ENCODE data around the gene ZNF837. TPM values are rescaled to one million over a fixed set of nuclear protein-coding genes. Genes with fewer than 3 reads are reported as not detected.
"Not testable (repeated sequence)": the region's sequence is repeated elsewhere in the genome, so short reads cannot be mapped to it uniquely, and the experiment has no call there.

The ZNF837 gene
- total RNA-seq, 1 experiment from 2014 or later = 4.9 TPM

GRCh38 chr19:58350001-58350861 is 30.6 kb downstream of the ZNF837 start (continued):
- TF ChIP-seq NR1H2 (CRISPR knock-in tag; IDR thresholded peaks at IDR 0.05) (no peak), TEAD1 (CRISPR knock-in tag; IDR thresholded peaks at IDR 0.05) (no peak), ZBTB21 (CRISPR knock-in tag; IDR thresholded peaks at IDR 0.05; ENCODE audit: borderline replicate concordance) (no peak), ATF1 (CRISPR knock-in tag; IDR thresholded peaks at IDR 0.05) (no peak), NFATC4 (CRISPR knock-in tag; IDR thresholded peaks at IDR 0.05) (no peak), EMX1 (CRISPR knock-in tag; IDR thresholded peaks at IDR 0.05) (no peak), JAZF1 (CRISPR knock-in tag; IDR thresholded peaks at IDR 0.05) (no peak), USF1 (CRISPR knock-in tag; IDR thresholded peaks at IDR 0.05) (no peak), MLX (CRISPR knock-in tag; IDR thresholded peaks at IDR 0.05) (no peak), ZNF281 (CRISPR knock-in tag; IDR thresholded peaks at IDR 0.05) (no peak)
- TF ChIP-seq, protein P1, sequence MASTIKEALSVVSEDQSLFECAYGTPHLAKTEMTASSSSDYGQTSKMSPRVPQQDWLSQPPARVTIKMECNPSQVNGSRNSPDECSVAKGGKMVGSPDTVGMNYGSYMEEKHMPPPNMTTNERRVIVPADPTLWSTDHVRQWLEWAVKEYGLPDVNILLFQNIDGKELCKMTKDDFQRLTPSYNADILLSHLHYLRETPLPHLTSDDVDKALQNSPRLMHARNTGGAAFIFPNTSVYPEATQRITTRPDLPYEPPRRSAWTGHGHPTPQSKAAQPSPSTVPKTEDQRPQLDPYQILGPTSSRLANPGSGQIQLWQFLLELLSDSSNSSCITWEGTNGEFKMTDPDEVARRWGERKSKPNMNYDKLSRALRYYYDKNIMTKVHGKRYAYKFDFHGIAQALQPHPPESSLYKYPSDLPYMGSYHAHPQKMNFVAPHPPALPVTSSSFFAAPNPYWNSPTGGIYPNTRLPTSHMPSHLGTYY (CRISPR knock-in tag; IDR thresholded peaks at IDR 0.05) = no peak

GRCh38 chr19:58349590-58349989 is 31.2 kb downstream of the ZNF837 start:
- no peaks in the 10 kb centered on the region for H3K36me3 Mint-ChIP-seq
- ATAC-seq (no peak), DNase-seq (ENCODE audit: low spot score) (no peak)
- CTCF ChIA-PET = interaction anchor here (1.5 kb wide), 1 partner anchor 11 kb away, joined by 6 read pairs; no protein-coding TSS in a partner anchor
- H3K4me3 Mint-ChIP-seq = no peak overlapping the region
- H3K9me3 Mint-ChIP-seq = no peaks in the 10 kb centered on the region
- H3K4me1 Mint-ChIP-seq = peaks cover 3% of the 10 kb centered on the region; the same call in 1 of the 2 replicates
- TF ChIP-seq, protein P2, sequence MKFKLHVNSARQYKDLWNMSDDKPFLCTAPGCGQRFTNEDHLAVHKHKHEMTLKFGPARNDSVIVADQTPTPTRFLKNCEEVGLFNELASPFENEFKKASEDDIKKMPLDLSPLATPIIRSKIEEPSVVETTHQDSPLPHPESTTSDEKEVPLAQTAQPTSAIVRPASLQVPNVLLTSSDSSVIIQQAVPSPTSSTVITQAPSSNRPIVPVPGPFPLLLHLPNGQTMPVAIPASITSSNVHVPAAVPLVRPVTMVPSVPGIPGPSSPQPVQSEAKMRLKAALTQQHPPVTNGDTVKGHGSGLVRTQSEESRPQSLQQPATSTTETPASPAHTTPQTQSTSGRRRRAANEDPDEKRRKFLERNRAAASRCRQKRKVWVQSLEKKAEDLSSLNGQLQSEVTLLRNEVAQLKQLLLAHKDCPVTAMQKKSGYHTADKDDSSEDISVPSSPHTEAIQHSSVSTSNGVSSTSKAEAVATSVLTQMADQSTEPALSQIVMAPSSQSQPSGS (CRISPR knock-in tag; IDR thresholded peaks at IDR 0.05; ENCODE audit: borderline replicate concordance, low read depth) = no peak
- TF ChIP-seq ZNF317 (CRISPR knock-in tag; IDR thresholded peaks at IDR 0.05; ENCODE audit: borderline replicate concordance, low read depth) = no peak
- TF ChIP-seq, protein P3, sequence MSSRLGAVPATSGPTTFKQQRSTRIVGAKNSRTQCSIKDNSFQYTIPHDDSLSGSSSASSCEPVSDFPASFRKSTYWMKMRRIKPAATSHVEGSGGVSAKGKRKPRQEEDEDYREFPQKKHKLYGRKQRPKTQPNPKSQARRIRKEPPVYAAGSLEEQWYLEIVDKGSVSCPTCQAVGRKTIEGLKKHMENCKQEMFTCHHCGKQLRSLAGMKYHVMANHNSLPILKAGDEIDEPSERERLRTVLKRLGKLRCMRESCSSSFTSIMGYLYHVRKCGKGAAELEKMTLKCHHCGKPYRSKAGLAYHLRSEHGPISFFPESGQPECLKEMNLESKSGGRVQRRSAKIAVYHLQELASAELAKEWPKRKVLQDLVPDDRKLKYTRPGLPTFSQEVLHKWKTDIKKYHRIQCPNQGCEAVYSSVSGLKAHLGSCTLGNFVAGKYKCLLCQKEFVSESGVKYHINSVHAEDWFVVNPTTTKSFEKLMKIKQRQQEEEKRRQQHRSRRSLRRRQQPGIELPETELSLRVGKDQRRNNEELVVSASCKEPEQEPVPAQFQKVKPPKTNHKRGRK (CRISPR knock-in tag; IDR thresholded peaks at IDR 0.05; ENCODE audit: borderline replicate concordance) = no peak
- TF ChIP-seq ZNF232 (CRISPR knock-in tag; IDR thresholded peaks at IDR 0.05) = no peak
- no peak for TF ChIP-seq GTF2I (CRISPR knock-in tag; conservative IDR thresholded peaks at IDR 0.05)
- no peak for TF ChIP-seq JUN (CRISPR knock-in tag; IDR thresholded peaks at IDR 0.05)
- no peak for TF ChIP-seq ATF3 (CRISPR knock-in tag; conservative IDR thresholded peaks at IDR 0.05)
- no peak for TF ChIP-seq SMAD4 (CRISPR knock-in tag; IDR thresholded peaks at IDR 0.05)
- H3K27ac Mint-ChIP-seq = peak overlapping the region; percentile 19; the same call in 1 of the 2 replicates
- POLR2A ChIA-PET = no interaction called here
- H3K27me3 Mint-ChIP-seq (ENCODE audit: low read depth) = peaks cover 51% of the 10 kb centered on the region

GRCh38 chr19:58348080-58348479 is 32.8 kb downstream of the ZNF837 start:
- CTCF ChIA-PET = interaction anchor here (0.7 to 3.2 kb wide), 7 partner anchors 9 to 166 kb away, joined by 3 to 22 read pairs (median 7); partner anchors contain the start of genes ZNF497 and ZNF8
- not testable (repeated sequence) for H3K9me3 Mint-ChIP-seq; H3K4me1 Mint-ChIP-seq; H3K27ac Mint-ChIP-seq; DNase-seq (ENCODE audit: low spot score); ATAC-seq; H3K36me3 Mint-ChIP-seq
- peak overlapping the region; percentile 93 for H3K4me3 Mint-ChIP-seq
- peaks cover 54% of the 10 kb centered on the region for H3K27me3 Mint-ChIP-seq (ENCODE audit: low read depth)
- POLR2A ChIA-PET = interaction anchor here (2.9 kb wide), 1 partner anchor 15 kb away, joined by 25 read pairs; the partner anchor contains the start of gene ZNF497
